ENCODE results near the gene DNASE1L3. TPM values are rescaled to one million over a fixed set of nuclear protein-coding genes. Genes with fewer than 3 reads are reported as not detected.

The DNASE1L3 gene
- total and polyA plus RNA-seq, 2 of the 8 experiments (the other 6 are each of a cell fraction or from before 2014, with no cell fraction given) = not detected

GRCh38 chr3:58190882-58191281 lies 19.9 kb downstream of the DNASE1L3 start:
- no peak overlapping the region for H2BK20ac ChIP-seq (ENCODE audit: low read length)
- no peak overlapping the region for H3K14ac ChIP-seq (ENCODE audit: insufficient read length)
- no peak overlapping the region for H3K4me3 ChIP-seq (ENCODE audit: extremely low read depth in 1 of 4, insufficient read depth in 2 of 4, low read depth in 3 of 4, low read length in 4 of 4)
- no peak overlapping the region for H3K4me2 ChIP-seq (ENCODE audit: insufficient read depth in 1 of 2, low read depth in 2 of 2, low read length in 2 of 2)
- H2BK15ac ChIP-seq (ENCODE audit: low read length) = no peak overlapping the region
- H4K20me1 ChIP-seq (replicated peaks in 1 of 2; ENCODE audit: control insufficient read depth in 1 of 2, insufficient read depth in 2 of 2, low read length in 2 of 2) = no peaks in the 10 kb centered on the region
- H3K4ac ChIP-seq (replicated peaks; ENCODE audit: insufficient read length, low read depth, low read length) = no peak overlapping the region
- H3K9me3 ChIP-seq (ENCODE audit: insufficient read depth in 2 of 2, low read depth in 1 of 2, low read length in 1 of 2) = no peaks in the 10 kb centered on the region
- no peak overlapping the region for H2BK120ac ChIP-seq (replicated peaks; ENCODE audit: low read depth, low read length)
- WGBS, 2 experiments (ENCODE audit: extremely low coverage in 1 of 2, insufficient coverage in 1 of 2, insufficient read length in 1 of 2, insufficient replicate concordance in 2 of 2, low coverage in 1 of 2, low lambda C conversion rate in 2 of 2, missing lambda C conversion rate in 1 of 2) = 90% methylated on average over 4 of the region's 4 CpGs; no CpG with 5 or more reads in 1 of the 2 experiments
- H3K23me2 ChIP-seq (ENCODE audit: low read depth, low read length) = no peaks in the 10 kb centered on the region
- POLR2A ChIA-PET (ENCODE audit: partially characterized antibody) = interaction anchor here (2.1 kb wide), 1 partner anchor 109 kb away, joined by 5 read pairs; no protein-coding TSS in a partner anchor
- H2BK12ac ChIP-seq (ENCODE audit: low read depth, low read length) = no peak overlapping the region
- no peak overlapping the region for H4K91ac ChIP-seq (replicated peaks; ENCODE audit: insufficient read length, low read length)
- H3K18ac ChIP-seq (ENCODE audit: extremely low read depth, low read length) = no peak overlapping the region
- CTCF ChIA-PET (ENCODE audit: partially characterized antibody) = interaction anchor here (0.5 to 9.7 kb wide), 9 partner anchors 13 to 162 kb away, joined by 3 to 177 read pairs (median 6); partner anchors contain the start of genes HTD2 and RPP14
- peaks cover 0 to 4% (median 1%) of the 10 kb centered on the region in 4 experiments; a peak in 2 of 7 replicates for H3K4me1 ChIP-seq (replicated peaks in 1 of 4; ENCODE audit: control insufficient read depth in 3 of 4, insufficient read depth in 4 of 4, low read length in 3 of 4)
- no peaks in the 10 kb centered on the region for H3K27me3 ChIP-seq (replicated peaks in 1 of 4; ENCODE audit: control insufficient read depth in 3 of 4, extremely low read depth in 1 of 4, insufficient read depth in 3 of 4, low read length in 3 of 4)
- no peak overlapping the region for H3K23ac ChIP-seq (ENCODE audit: insufficient read length)
- no peak overlapping the region for H2AK5ac ChIP-seq (ENCODE audit: low read depth, low read length)
- H3K79me1 ChIP-seq (ENCODE audit: low read depth, low read length) = no peaks in the 10 kb centered on the region
- no peak for DNase-seq (ENCODE audit: low read depth in 1 of 2, low spot score in 2 of 2)
- no peak for FAIRE-seq
- no peaks in the 10 kb centered on the region for H3K79me2 ChIP-seq (ENCODE audit: control insufficient read depth in 1 of 2, insufficient read depth in 2 of 2, low read length in 2 of 2)
- H3K27ac ChIP-seq (ENCODE audit: low read depth, low read length) = no peak overlapping the region
- H3K9ac ChIP-seq (replicated peaks in 1 of 4; ENCODE audit: extremely low read depth in 1 of 4, low read depth in 3 of 4, low read length in 3 of 4) = no peak overlapping the region
- H3K56ac ChIP-seq (replicated peaks; ENCODE audit: insufficient read length, low read depth, low read length) = no peak overlapping the region
- H2AFZ ChIP-seq (ENCODE audit: low read length) = no peak overlapping the region
- no peak overlapping the region for H2BK5ac ChIP-seq (ENCODE audit: low read depth, low read length)
- H4K5ac ChIP-seq (ENCODE audit: insufficient read length, low read depth, low read length) = no peak overlapping the region
- no peak overlapping the region for H4K8ac ChIP-seq (ENCODE audit: extremely low read depth, insufficient read depth, low read length)
- no peaks in the 10 kb centered on the region for H3K36me3 ChIP-seq (ENCODE audit: control insufficient read depth in 2 of 4, insufficient read depth in 4 of 4, low read length in 3 of 4)
- TF ChIP-seq POLR2A (IDR thresholded peaks at IDR 0.05; ENCODE audit: control extremely low read depth in 1 of 2, low read depth in 2 of 2, low read length in 2 of 2) = no peak
- TF ChIP-seq TCF12 (IDR thresholded peaks at IDR 0.05; ENCODE audit: low read depth, low read length) = no peak
- TF ChIP-seq ATF2 (IDR thresholded peaks at IDR 0.05; ENCODE audit: low read length) = no peak
- no peak for TF ChIP-seq CTBP2 (IDR thresholded peaks at IDR 0.05; ENCODE audit: borderline replicate concordance, insufficient read depth, insufficient read length, low read length)
- no peak for TF ChIP-seq PHF8 (conservative IDR thresholded peaks at IDR 0.05; ENCODE audit: low read depth, low read length)
- no peak for TF ChIP-seq NRF1 (IDR thresholded peaks at IDR 0.05; ENCODE audit: low read depth, low read length)
- no peak for TF ChIP-seq SIX5 (IDR thresholded peaks at IDR 0.05; ENCODE audit: low read depth, low read length)
- TF ChIP-seq, protein P1, sequence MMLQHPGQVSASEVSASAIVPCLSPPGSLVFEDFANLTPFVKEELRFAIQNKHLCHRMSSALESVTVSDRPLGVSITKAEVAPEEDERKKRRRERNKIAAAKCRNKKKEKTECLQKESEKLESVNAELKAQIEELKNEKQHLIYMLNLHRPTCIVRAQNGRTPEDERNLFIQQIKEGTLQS (IDR thresholded peaks at IDR 0.05; ENCODE audit: insufficient read depth, low read depth, low read length) = no peak
- TF ChIP-seq RFX5 (IDR thresholded peaks at IDR 0.05; ENCODE audit: borderline replicate concordance, low read depth, low read length) = no peak
- no peak for TF ChIP-seq BACH1 (IDR thresholded peaks at IDR 0.05; ENCODE audit: low read length)
- TF ChIP-seq POU5F1 (IDR thresholded peaks at IDR 0.05; ENCODE audit: low read depth, low read length) = no peak
- TF ChIP-seq SIRT6 (IDR thresholded peaks at IDR 0.05; ENCODE audit: low read length) = no peak
- TF ChIP-seq GTF2F1 (IDR thresholded peaks at IDR 0.05; ENCODE audit: borderline replicate concordance, low read depth, low read length) = no peak

All from H1 (cell line).